ENCODE data around the gene LIN9.

The LIN9 gene

GRCh38 chr1:226309398-226310244, 657 bp upstream of the LIN9 start:
- TF ChIP-seq ZNF274 (IDR thresholded peaks at IDR 0.05; ENCODE audit: low read depth, low read length): no peak
- peak overlapping the region; percentile 85 for H3K4me3 ChIP-seq (ENCODE audit: low read length)

GRCh38 chr1:226308166-226308722, 720 bp downstream of the LIN9 start:
- peak overlapping the region; percentile 85 for H3K4me3 ChIP-seq (ENCODE audit: low read length)
- no peak for TF ChIP-seq ZNF274 (IDR thresholded peaks at IDR 0.05; ENCODE audit: low read depth, low read length)

- no peak for TF ChIP-seq ZNF274 (IDR thresholded peaks at IDR 0.05; ENCODE audit: low read depth, low read length)
These were observed 2.5 kb downstream of the LIN9 start for GRCh38 chr1:226306425-226306824.

DNA sequence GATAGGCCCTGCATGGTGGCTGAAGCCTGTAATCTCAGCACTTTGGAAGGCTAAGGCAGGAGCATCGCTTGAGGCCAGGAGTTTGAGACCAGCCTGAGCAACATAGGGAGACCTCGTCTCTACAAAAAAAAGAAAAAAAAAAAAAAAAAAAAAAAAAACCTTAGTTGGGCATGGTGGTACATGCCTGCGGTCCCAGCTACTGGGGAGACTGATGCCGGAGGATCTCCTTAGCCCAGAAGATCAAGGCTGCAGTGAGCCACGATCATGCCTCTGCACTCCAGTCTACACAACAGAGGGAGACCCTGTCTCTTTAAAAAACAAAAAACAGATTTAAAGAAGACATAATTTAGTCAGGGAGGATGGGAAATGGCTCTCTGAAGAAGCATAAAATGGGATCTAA, 3.8 kb downstream of the LIN9 start:
- TF ChIP-seq ZNF274 (IDR thresholded peaks at IDR 0.05; ENCODE audit: low read depth, low read length): no peak
- no peak overlapping the region for H3K4me3 ChIP-seq (ENCODE audit: low read length)

More at GRCh38 chr1:226306425-226306824, 2.5 kb downstream of the LIN9 start:
- no peak overlapping the region for H3K4me3 ChIP-seq (ENCODE audit: low read length)

DNA sequence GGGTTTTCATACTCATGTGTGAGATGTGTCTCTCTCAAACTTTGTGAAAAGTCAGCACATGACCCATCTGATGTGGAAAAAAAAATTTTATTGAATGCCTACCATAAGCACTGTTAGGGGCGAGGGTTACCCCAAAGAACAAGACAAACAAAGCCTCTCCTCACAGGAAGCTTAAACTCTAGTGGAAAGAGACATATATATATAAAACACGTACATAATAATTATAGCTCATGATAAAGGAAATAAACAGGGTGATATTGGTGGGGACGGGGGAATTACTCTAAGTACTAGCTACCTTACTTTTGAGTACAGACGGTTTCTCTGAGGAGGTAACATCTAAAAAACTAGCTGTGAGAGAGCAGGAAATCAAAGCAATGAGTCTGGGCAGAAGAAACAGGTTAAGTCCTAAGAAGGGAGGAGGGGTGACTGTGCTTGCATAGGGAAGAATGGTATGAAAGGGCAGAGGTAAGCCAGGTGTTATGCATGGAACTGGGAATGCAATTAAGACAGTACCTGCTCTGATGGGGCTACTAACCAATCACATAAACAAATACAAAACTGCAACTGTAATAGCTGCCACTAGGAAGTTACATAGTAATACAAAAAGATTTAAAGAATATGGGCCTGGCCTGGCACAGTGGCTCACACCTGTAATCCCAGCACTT, 4.5 kb downstream of the LIN9 start:
- TF ChIP-seq ZNF274 (IDR thresholded peaks at IDR 0.05; ENCODE audit: low read depth, low read length): no peak
- H3K4me3 ChIP-seq (ENCODE audit: low read length): no peak overlapping the region

DNA sequence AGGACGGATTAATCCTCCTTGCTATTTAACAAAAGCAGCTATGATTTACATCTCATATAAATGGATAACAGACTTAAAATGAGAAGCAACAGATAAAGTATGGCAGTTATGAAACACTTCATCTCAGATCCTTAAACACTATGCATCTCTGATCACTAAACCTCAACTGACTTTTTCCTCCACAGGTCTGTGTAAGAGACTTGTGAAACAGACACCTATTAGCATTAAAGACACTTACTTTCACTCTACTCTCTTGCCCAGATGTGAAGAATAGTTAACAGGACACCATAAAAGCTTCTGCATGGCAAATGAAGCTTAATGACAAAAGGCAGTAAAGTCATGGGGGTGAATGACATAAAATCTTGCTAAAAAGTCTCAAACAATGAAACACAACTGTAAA, 6.2 kb downstream of the LIN9 start:
- TF ChIP-seq ZNF274 (IDR thresholded peaks at IDR 0.05; ENCODE audit: low read depth, low read length): no peak
- H3K4me3 ChIP-seq (ENCODE audit: low read length): no peak overlapping the region

- TF ChIP-seq ZNF274 (IDR thresholded peaks at IDR 0.05; ENCODE audit: low read depth, low read length): no peak
- no peak overlapping the region for H3K4me3 ChIP-seq (ENCODE audit: low read length)
These were observed 12.1 kb downstream of the LIN9 start for GRCh38 chr1:226296911-226297310.

- TF ChIP-seq ZNF274 (IDR thresholded peaks at IDR 0.05; ENCODE audit: low read depth, low read length): no peak
- no peak overlapping the region for H3K4me3 ChIP-seq (ENCODE audit: low read length)
These were observed 15.4 kb downstream of the LIN9 start for GRCh38 chr1:226293553-226293920.

GRCh38 chr1:226292874-226293552, 16.0 kb downstream of the LIN9 start:
- H3K4me3 ChIP-seq (ENCODE audit: low read length): no peak overlapping the region
- TF ChIP-seq ZNF274 (IDR thresholded peaks at IDR 0.05; ENCODE audit: low read depth, low read length): no peak

- no peak for TF ChIP-seq ZNF274 (IDR thresholded peaks at IDR 0.05; ENCODE audit: low read depth, low read length)
- no peak overlapping the region for H3K4me3 ChIP-seq (ENCODE audit: low read length)
These were observed 21.4 kb downstream of the LIN9 start for GRCh38 chr1:226287587-226287986.

- no peak for TF ChIP-seq ZNF274 (IDR thresholded peaks at IDR 0.05; ENCODE audit: low read depth, low read length)
- no peak overlapping the region for H3K4me3 ChIP-seq (ENCODE audit: low read length)
These were observed 27.9 kb downstream of the LIN9 start for GRCh38 chr1:226281058-226281457.

DNA sequence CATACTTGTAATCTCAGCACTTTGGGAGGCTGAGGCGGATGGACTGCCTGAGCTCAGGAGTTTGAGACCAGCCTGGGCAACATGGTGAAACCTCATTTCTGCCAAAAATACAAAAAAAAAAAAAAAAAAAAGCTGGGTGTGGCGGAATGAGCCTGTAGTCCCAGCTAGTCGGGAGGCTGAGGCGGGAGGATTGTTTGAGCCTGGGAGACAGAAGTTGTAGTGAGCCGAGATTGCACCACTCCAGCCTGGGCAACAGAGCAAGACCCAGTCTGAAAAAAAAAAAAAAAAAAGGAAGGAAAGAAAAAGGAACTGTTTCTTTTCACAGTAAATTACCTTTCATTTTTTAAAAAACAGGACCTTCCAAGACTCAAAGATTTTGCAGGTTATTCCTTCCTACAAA, 29.5 kb downstream of the LIN9 start:
- no peak overlapping the region for H3K4me3 ChIP-seq (ENCODE audit: low read length)
- TF ChIP-seq ZNF274 (IDR thresholded peaks at IDR 0.05; ENCODE audit: low read depth, low read length): no peak

DNA sequence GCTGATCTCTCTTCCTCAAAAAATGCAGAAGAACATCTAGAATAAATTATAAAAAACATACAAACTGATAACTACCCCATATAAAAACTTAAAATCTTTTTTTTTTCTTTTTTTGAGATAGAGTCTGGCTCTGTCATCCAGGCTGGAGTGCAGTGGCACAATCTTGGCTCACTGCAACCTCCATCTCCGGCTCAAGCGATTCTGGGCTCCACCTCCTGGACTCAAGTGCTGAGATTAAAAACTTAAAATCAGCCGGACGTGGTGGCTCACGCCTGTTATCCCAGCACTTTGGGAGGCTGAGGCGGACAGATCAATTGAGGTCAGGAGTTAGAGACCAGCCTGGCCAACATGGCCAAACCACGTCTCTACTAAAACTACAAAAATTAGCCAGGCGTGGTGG, 31.1 kb downstream of the LIN9 start:
- no peak overlapping the region for H3K4me3 ChIP-seq (ENCODE audit: low read length)
- no peak for TF ChIP-seq ZNF274 (IDR thresholded peaks at IDR 0.05; ENCODE audit: low read depth, low read length)

DNA sequence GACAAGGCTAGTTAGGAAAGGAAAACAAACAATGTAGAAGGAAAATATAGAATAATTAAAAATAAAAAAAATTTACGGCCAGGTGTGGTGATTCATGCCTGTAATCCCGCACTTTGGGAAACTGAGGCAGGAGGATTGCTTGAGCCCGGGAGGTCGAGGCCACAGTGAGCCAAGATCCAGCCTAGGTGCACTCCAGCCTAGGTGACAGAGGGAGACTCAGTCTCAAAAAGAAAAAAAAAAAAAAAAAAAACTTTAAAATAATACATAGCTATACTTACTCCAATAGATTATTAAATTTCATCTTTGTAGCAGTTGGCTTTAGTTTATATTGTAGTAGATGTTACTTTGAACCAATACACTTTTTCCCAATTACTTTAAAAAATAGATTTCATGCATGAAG, 32.0 kb downstream of the LIN9 start:
- TF ChIP-seq ZNF274 (IDR thresholded peaks at IDR 0.05; ENCODE audit: low read depth, low read length): no peak

More for the DNA sequence above, 32.0 kb downstream of the LIN9 start:
- H3K4me3 ChIP-seq (ENCODE audit: low read length): no peak overlapping the region

All from GM08714 (cell line).